HFFc6 (cell line): Measurements from ENCODE around the gene UBXN1. TPM values are rescaled to one million over a fixed set of nuclear protein-coding genes. Genes with fewer than 3 reads are reported as not detected.
"Not testable (repeated sequence)": the region's sequence is repeated elsewhere in the genome, so short reads cannot be mapped to it uniquely, and the experiment has no call there.

Source experiments
- DNase-seq: peaks from one replicate; pipeline ENCODE4 v3.0.0-alpha.2; 2018
- H3K27ac Mint-ChIP-seq: 2 replicates; pipeline ENCODE4 v1.8.0; 2020; ENCODE audit warnings: mild to moderate bottlenecking, mixed read lengths
- H3K27me3 Mint-ChIP-seq: 2 replicates; pipeline ENCODE4 v1.8.0; 2021; ENCODE audit warnings: mild to moderate bottlenecking, moderate library complexity, mixed read lengths; ENCODE audit not compliant: insufficient read depth
- H3K36me3 Mint-ChIP-seq: 2 replicates; pipeline ENCODE4 v1.8.0; 2021; ENCODE audit warnings: low read depth, mixed read lengths
- H3K4me1 Mint-ChIP-seq: 2 replicates; pipeline ENCODE4 v1.8.0; 2020; ENCODE audit warnings: low read depth, mixed read lengths
- H3K4me3 Mint-ChIP-seq: 2 replicates; pipeline ENCODE4 v1.8.0; 2020; ENCODE audit warnings: mild to moderate bottlenecking, moderate library complexity, mixed read lengths
- H3K9me3 Mint-ChIP-seq: 2 replicates; pipeline ENCODE4 v1.8.0; 2020; ENCODE audit warnings: mild to moderate bottlenecking, mixed read lengths
- CTCF ChIP-seq: fragments of 200-600 bp; sonication (generic); IDR thresholded peaks from 2 replicates; pipeline ENCODE4 v1.5.0; 2021; ENCODE audit warnings: antibody characterized with exemption, mild to moderate bottlenecking
- total RNA-seq, 6 experiments: library from RNA; stranded (reverse); fragmentation: NEBNext Ultra II Directional; extraction: Animal tissue kit (Norgen Biotek cat#: 25700); gene quantifications; 2 replicates in 1 of 6; 3 replicates in 5 of 6; pipeline ENCODE4 v1.2.3, GENCODE V29; 2021

UBXN1 gene
- total RNA-seq, 6 experiments from 2014 or later = 85.2 to 114 (median 96.5) TPM

- no peak for TF ChIP-seq CTCF
- peak within 1 kb of the TSS; percentile 96 for H3K27ac Mint-ChIP-seq
- peak within 1 kb of the TSS; percentile 99 for H3K4me3 Mint-ChIP-seq
- peak; percentile 92 for DNase-seq
- H3K27me3 Mint-ChIP-seq = peaks cover 8% of the 10 kb centered on the region
- peaks cover 30% of the 10 kb centered on the region for H3K36me3 Mint-ChIP-seq
- peaks cover 24% of the 10 kb centered on the region for H3K4me1 Mint-ChIP-seq
- H3K9me3 Mint-ChIP-seq = peaks cover 5% of the 10 kb centered on the region; the same call in 1 of the 2 replicates
Observed at GRCh38 chr11:62665075-62665598, 13.7 kb downstream of the UBXN1 start, which contains the start of the genes C11orf98 and CSKMT. Gene C11orf98, minus strand, starts transcription at chr11:62665210. Its CDS starts 41 bp downstream, at chr11:62665169. Gene CSKMT, plus strand, starts transcription at chr11:62665312. Its CDS starts 568 bp downstream, at chr11:62665880.

GRCh38 chr11:62664405-62665074 is 14.3 kb downstream of the UBXN1 start:
- Mint-ChIP-seq H3K4me1 (peaks cover 18% of the 10 kb centered on the region), H3K9me3 (peaks cover 5% of the 10 kb centered on the region; the same call in 1 of the 2 replicates), H3K27ac (peak overlapping the region; percentile 96), H3K36me3 (peaks cover 30% of the 10 kb centered on the region), H3K4me3 (peak overlapping the region; percentile 99), H3K27me3 (peaks cover 8% of the 10 kb centered on the region)
- no peak for DNase-seq
- no peak for TF ChIP-seq CTCF

- H3K36me3 Mint-ChIP-seq = no peaks in the 10 kb centered on the region
- TF ChIP-seq CTCF = no peak
- H3K27me3 Mint-ChIP-seq = 0 out of 2 replicates have a peak, but pooled peaks cover 2% of the 10 kb centered on the region
- H3K4me1 Mint-ChIP-seq = peaks cover 15% of the 10 kb centered on the region
- H3K4me3 Mint-ChIP-seq = no peak overlapping the region
- no peak overlapping the region for H3K27ac Mint-ChIP-seq
- no peak for DNase-seq
- H3K9me3 Mint-ChIP-seq = no peaks in the 10 kb centered on the region
Observed at GRCh38 chr11:62656796-62657429, 22.0 kb downstream of the UBXN1 start.

GRCh38 chr11:62654297-62654696 is 24.6 kb downstream of the UBXN1 start:
- Mint-ChIP-seq H3K4me3 (peak overlapping the region; percentile 7; the same call in 1 of the 2 replicates), H3K9me3 (no peaks in the 10 kb centered on the region), H3K27me3 (0 out of 2 replicates have a peak, but pooled peaks cover 2% of the 10 kb centered on the region), H3K36me3 (no peaks in the 10 kb centered on the region; the same call in 1 of the 2 replicates), H3K4me1 (peaks cover 18% of the 10 kb centered on the region), H3K27ac (no peak overlapping the region; the same call in 1 of the 2 replicates)
- TF ChIP-seq CTCF = no peak
- no peak for DNase-seq

GRCh38 chr11:62652161-62653006 is 26.5 kb downstream of the UBXN1 start:
- no peak for DNase-seq

GRCh38 chr11:62650283-62650682 is 28.6 kb downstream of the UBXN1 start:
- not testable (repeated sequence) for H3K36me3 Mint-ChIP-seq, H3K27ac Mint-ChIP-seq, DNase-seq, H3K9me3 Mint-ChIP-seq, H3K4me3 Mint-ChIP-seq, H3K27me3 Mint-ChIP-seq
- H3K4me1 Mint-ChIP-seq = peaks cover 24% of the 10 kb centered on the region

More at GRCh38 chr11:62652161-62653006, 26.5 kb downstream of the UBXN1 start:
- H3K27ac Mint-ChIP-seq = peak overlapping the region; percentile 89
- no peaks in the 10 kb centered on the region; the same call in 1 of the 2 replicates for H3K36me3 Mint-ChIP-seq
- H3K4me3 Mint-ChIP-seq = peak overlapping the region; percentile 95
- 0 out of 2 replicates have a peak, but pooled peaks cover 2% of the 10 kb centered on the region for H3K27me3 Mint-ChIP-seq
- no peak for TF ChIP-seq CTCF
- peaks cover 18% of the 10 kb centered on the region for H3K4me1 Mint-ChIP-seq
- H3K9me3 Mint-ChIP-seq = no peaks in the 10 kb centered on the region
